GDM1 (cell line): ENCODE data around the gene RHOT2.

ENCODE experiments used
- DNase-seq: peaks from one replicate; lab custom pipeline; 2025; lab: John Stamatoyannopoulos, UW

Gene RHOT2

GRCh38 chr16:667780-668518, at the start of gene RHOT2:
RHOT2 (plus strand) TSS chr16:668132; CDS start chr16:668200, 68 bp downstream.
- DNase-seq, result peak; percentile 90

- DNase-seq, result no peak
Observed at GRCh38 chr16:619476-620100, 48.3 kb upstream of the RHOT2 start.

- no peak for DNase-seq
Observed at GRCh38 chr16:620700-621525, 47.0 kb upstream of the RHOT2 start.

GRCh38 chr16:621526-622105, 46.3 kb upstream of the RHOT2 start:
- no peak for DNase-seq

- DNase-seq, result no peak
Observed at GRCh38 chr16:622920-623280, 45.0 kb upstream of the RHOT2 start.

GRCh38 chr16:624526-625070, 43.3 kb upstream of the RHOT2 start:
- DNase-seq, result no peak

GRCh38 chr16:625117-625976, 42.6 kb upstream of the RHOT2 start:
- DNase-seq, result no peak

GRCh38 chr16:625977-626765, 41.8 kb upstream of the RHOT2 start:
- DNase-seq, result no peak

GRCh38 chr16:626787-627453, 41.0 kb upstream of the RHOT2 start:
- no peak for DNase-seq

GRCh38 chr16:627454-628239, 40.3 kb upstream of the RHOT2 start:
- DNase-seq, result no peak

GRCh38 chr16:628321-629061, 39.4 kb upstream of the RHOT2 start:
- DNase-seq, result no peak

GRCh38 chr16:629185-629832, 38.6 kb upstream of the RHOT2 start:
- no peak for DNase-seq

GRCh38 chr16:629833-630248, 38.1 kb upstream of the RHOT2 start:
- DNase-seq, result no peak

GRCh38 chr16:630249-630814, 37.6 kb upstream of the RHOT2 start:
- DNase-seq, result no peak

GRCh38 chr16:630815-631405, 37.0 kb upstream of the RHOT2 start, which contains the start of gene WFIKKN1:
WFIKKN1 (plus strand) TSS chr16:630985; CDS start chr16:631254, 269 bp downstream.
- DNase-seq, result no peak

- DNase-seq, result no peak
Observed at GRCh38 chr16:631808-632358, 36.0 kb upstream of the RHOT2 start.
